IMR-90 (cell line): ENCODE measurements around the gene MYBPC3. TPM values are rescaled to one million over a fixed set of nuclear protein-coding genes. Genes with fewer than 3 reads are reported as not detected.

ENCODE experiments used
- ATAC-seq: fragments of 200-7000 bp; cut with Tn5 transposase; 2 replicates; pipeline ENCODE4 v1.9.1; 2020; ENCODE audit warnings: low read depth, mild to moderate bottlenecking, moderate library complexity
- BruUV-seq: library from RNA; stranded (reverse); fragments of 400-500 nt; replicated peaks from 2 replicates; lab custom pipeline; 2021; lab: Mats Ljungman, UMichigan
- CTCF ChIA-PET: fragments of 300-600 bp; formaldehyde crosslinking; extraction: SDS; loops from one replicate; lab custom pipeline; 2021; ENCODE audit warnings: antibody characterized with exemption; lab: Yijun Ruan, JAX
- POLR2A ChIA-PET: fragments of 300-600 bp; sonication (Branson Sonifier 250); formaldehyde crosslinking; loops from one replicate; lab custom pipeline; 2022; ENCODE audit warnings: antibody characterized with exemption; ENCODE audit not compliant: unreplicated experiment; lab: Charles Lee
- DNase-seq: peaks from one replicate; pipeline ENCODE4 v3.0.0; 2013
- H2AFZ ChIP-seq: replicated peaks from 2 replicates; pipeline ENCODE3; 2013; ENCODE audit warnings: low read length, mild to moderate bottlenecking; ENCODE audit not compliant: poor library complexity
- H2AK5ac ChIP-seq: 2 replicates; pipeline ENCODE4 v1.6.1; 2013; ENCODE audit warnings: low read depth, low read length, inconsistent platforms
- H2AK9ac ChIP-seq: replicated peaks from 2 replicates; pipeline ENCODE3; 2013; ENCODE audit warnings: mild to moderate bottlenecking, low read depth, low read length, moderate library complexity; ENCODE audit not compliant: poor library complexity
- H2BK120ac ChIP-seq: 2 replicates; pipeline ENCODE4 v1.6.1; 2013; ENCODE audit warnings: low read depth, low read length, inconsistent platforms
- H2BK15ac ChIP-seq: 3 replicates; pipeline ENCODE4 v1.6.1; 2013; ENCODE audit warnings: low read depth, low read length, inconsistent platforms
- H2BK20ac ChIP-seq: 2 replicates; pipeline ENCODE4 v1.6.1; 2013; ENCODE audit warnings: low read depth, mild to moderate bottlenecking, inconsistent platforms, low read length, moderate library complexity
- H2BK5ac ChIP-seq: 2 replicates; pipeline ENCODE4 v1.6.1; 2013; ENCODE audit warnings: mild to moderate bottlenecking, low read depth, low read length, inconsistent platforms; ENCODE audit not compliant: poor library complexity, severe bottlenecking
- H3K14ac ChIP-seq: replicated peaks from 2 replicates; pipeline ENCODE4 v1.6.1; 2013; ENCODE audit warnings: low read depth, low read length, inconsistent platforms
- H3K18ac ChIP-seq: 2 replicates; pipeline ENCODE4 v1.6.1; 2013; ENCODE audit warnings: low read depth, low read length, control low read depth
- H3K23ac ChIP-seq: 2 replicates; pipeline ENCODE4 v1.6.1; 2013; ENCODE audit warnings: low read depth, low read length, inconsistent platforms
- H3K27ac ChIP-seq: 2 replicates; pipeline ENCODE4 v1.5.1; 2013; ENCODE audit warnings: mild to moderate bottlenecking, control low read depth, low read length; ENCODE audit not compliant: insufficient read depth
- H3K27me3 ChIP-seq: 2 replicates; pipeline ENCODE4 v1.6.1; 2013; ENCODE audit warnings: low read length; ENCODE audit not compliant: control insufficient read depth, insufficient read depth
- H3K36me3 ChIP-seq: 2 replicates; pipeline ENCODE4 v1.6.1; 2013; ENCODE audit warnings: low read length, mixed read lengths; ENCODE audit not compliant: control insufficient read depth, insufficient read depth
- H3K4ac ChIP-seq: 2 replicates; pipeline ENCODE4 v1.6.1; 2013; ENCODE audit warnings: low read depth, low read length, inconsistent platforms
- H3K4me1 ChIP-seq: 2 replicates; pipeline ENCODE4 v1.6.1; 2013; ENCODE audit warnings: low read length, mixed read lengths; ENCODE audit not compliant: control insufficient read depth, insufficient read depth
- H3K4me2 ChIP-seq: 2 replicates; pipeline ENCODE4 v1.6.1; 2013; ENCODE audit warnings: low read depth, mild to moderate bottlenecking, control low read depth, low read length, moderate library complexity
- H3K4me3 ChIP-seq: 2 replicates; pipeline ENCODE4 v1.5.1; 2013; ENCODE audit warnings: low read depth, mild to moderate bottlenecking, control low read depth, low read length, moderate library complexity; ENCODE audit not compliant: insufficient read depth
- H3K56ac ChIP-seq: 2 replicates; pipeline ENCODE4 v1.6.1; 2013; ENCODE audit warnings: low read length, inconsistent platforms; ENCODE audit not compliant: insufficient read depth; ENCODE audit errors: extremely low read depth
- H3K79me1 ChIP-seq, 2 experiments: 2 replicates each; pipeline ENCODE4 v1.6.1; 2013; ENCODE audit warnings: low read length in 2 of 2, inconsistent platforms in 1 of 2, low read depth in 1 of 2
- H3K9ac ChIP-seq: 2 replicates; pipeline ENCODE4 v1.6.1; 2013; ENCODE audit warnings: low read depth, low read length, control low read depth
- H3K9me1 ChIP-seq: 2 replicates; pipeline ENCODE4 v1.6.1; 2013; ENCODE audit warnings: low read length, inconsistent platforms; ENCODE audit not compliant: insufficient read depth
- H3K9me3 ChIP-seq: 2 replicates; pipeline ENCODE4 v1.6.1; 2013; ENCODE audit warnings: low read length; ENCODE audit not compliant: control insufficient read depth, insufficient read depth
- H4K20me1 ChIP-seq: 2 replicates; pipeline ENCODE4 v1.6.1; 2013; ENCODE audit warnings: low read length, inconsistent platforms; ENCODE audit not compliant: insufficient read depth
- H4K5ac ChIP-seq: 2 replicates; pipeline ENCODE4 v1.6.1; 2013; ENCODE audit warnings: mild to moderate bottlenecking, low read depth, low read length, control low read depth
- H4K8ac ChIP-seq, 2 experiments: 2 replicates each; pipeline ENCODE4 v1.6.1; 2013; ENCODE audit warnings: low read depth in 2 of 2, low read length in 2 of 2, control low read depth in 1 of 2, inconsistent platforms in 1 of 2
- H4K91ac ChIP-seq: 2 replicates; pipeline ENCODE4 v1.6.1; 2013; ENCODE audit warnings: low read depth, low read length, inconsistent platforms; ENCODE audit not compliant: insufficient read depth
- BHLHE40 ChIP-seq: fragments of 150-350 bp; IDR thresholded peaks from 2 replicates; pipeline ENCODE4 v1.6.1; 2016; ENCODE audit warnings: mild to moderate bottlenecking, low read depth, low read length
- RCOR1 ChIP-seq: IDR thresholded peaks from 2 replicates; pipeline ENCODE4 v1.6.1; 2012; ENCODE audit warnings: mild to moderate bottlenecking, low read length, improper control_type of control experiment; ENCODE audit not compliant: insufficient replicate concordance
- WGBS, 2 experiments: methylation state at CpG; one replicate each; pipeline versions ENCODE4 v1.1.5 to v1.1.7; 2013; ENCODE audit warnings: missing lambda C conversion rate in 2 of 2; ENCODE audit not compliant: insufficient read length in 1 of 2; ENCODE audit errors: extremely low coverage in 2 of 2; 5-methylcytosine and 5-hydroxymethylcytosine counted together
- dilution Hi-C: fragments of 300-500 bp; cut with HindIII; formaldehyde crosslinking; loops from one replicate; pipeline ENCODE4 v1.14.3; 2018; ENCODE audit warnings: low sequenced_read_pairs; ENCODE audit not compliant: unreplicated experiment
- in situ Hi-C: fragments of 300-500 bp; cut with MboI; formaldehyde crosslinking; loops from 3 replicates; pipeline ENCODE4 v1.14.3; 2019; ENCODE audit warnings: low sequenced_read_pairs, inconsistent platforms, mixed read lengths
- intact Hi-C: fragments of 100-400 bp; cut with micrococcal nuclease; formaldehyde crosslinking; loops from 2 replicates; pipeline ENCODE4 v1.10.0; 2022
- polyA plus RNA-seq, 3 experiments: library from polyadenylated mRNA; depleted of rRNA; stranded (reverse); fragments of >200 nt; gene quantifications; 2 replicates each; pipeline ENCODE4 v1.2.3, GENCODE V29; 2012; ENCODE audit warnings: low replicate concordance in 1 of 3
- total RNA-seq: library from RNA; depleted of rRNA; stranded (reverse); fragments of >200 nt; gene quantifications from 2 replicates; pipeline ENCODE4 v1.2.3, GENCODE V29; 2012

The MYBPC3 gene
- total and polyA plus RNA-seq, 2 of the 4 experiments (the other 2 are of a cell fraction), result not detected

DNA sequence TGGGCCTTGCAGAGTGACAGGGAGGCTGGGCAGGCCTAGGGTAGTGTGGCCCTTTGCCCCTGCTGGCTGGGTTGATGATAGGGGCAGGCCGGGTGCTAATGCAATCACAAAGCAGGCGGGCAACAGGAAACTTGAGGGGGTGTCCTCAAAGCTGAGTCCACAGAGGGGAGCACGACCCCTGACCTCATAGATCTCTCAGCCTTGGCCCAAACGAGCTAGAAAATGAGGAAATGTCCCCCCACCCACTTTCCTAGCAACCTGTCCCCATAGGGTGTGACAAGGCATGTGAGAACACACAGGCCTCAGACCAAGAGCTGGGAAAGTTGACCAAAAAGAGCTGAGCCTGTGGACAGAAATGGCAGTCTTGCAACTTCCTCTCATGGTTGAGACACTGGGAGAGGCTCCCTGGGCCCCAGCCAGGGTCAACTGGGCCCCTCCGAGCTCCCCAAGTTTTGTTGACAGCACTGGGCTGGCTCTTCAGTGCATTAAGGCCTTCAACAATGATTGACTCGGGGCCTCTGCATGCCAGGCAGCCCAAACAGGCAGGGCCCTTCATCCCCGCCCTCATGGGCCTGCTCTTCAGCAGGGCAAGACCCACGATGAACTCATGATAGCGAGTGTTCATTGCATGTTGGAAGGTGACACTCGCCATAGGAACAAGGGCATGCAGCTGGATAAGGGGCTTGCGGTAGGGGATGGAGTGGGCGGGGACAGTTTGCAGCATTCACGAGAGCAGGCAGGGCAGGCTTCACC, 35.6 kb upstream of the MYBPC3 start:
- no peak overlapping the region for H4K8ac ChIP-seq
- ChIA-PET CTCF (interaction anchor here (0.6 to 1.4 kb wide), 3 partner anchors 14 to 168 kb away, joined by 5 to 8 read pairs (median 6); no protein-coding TSS in a partner anchor), POLR2A (no interaction called here)
- H3K23ac ChIP-seq, result no peak overlapping the region
- H2BK15ac ChIP-seq, result no peak overlapping the region
- 70% methylated on average over 6 of the region's 13 CpGs; no CpG with 5 or more reads in 1 of the 2 experiments for WGBS, 2 experiments
- no peak overlapping the region for H4K5ac ChIP-seq
- BruUV-seq, result no TSS peak
- H3K56ac ChIP-seq, result no peak overlapping the region
- no peak overlapping the region for H3K4me3 ChIP-seq
- no peak overlapping the region for H3K4ac ChIP-seq
- in situ Hi-C loops (no loop called here), intact Hi-C loops (no loop called here), dilution Hi-C loops (no loop called here)
- no peak overlapping the region for H2AFZ ChIP-seq
- DNase-seq (no peak), ATAC-seq (no peak)
- H2BK5ac ChIP-seq, result no peak overlapping the region
- no peaks in the 10 kb centered on the region for H3K36me3 ChIP-seq
- H2BK20ac ChIP-seq, result no peak overlapping the region
- no peak overlapping the region for H3K4me2 ChIP-seq
- no peak overlapping the region for H2BK120ac ChIP-seq
- H3K9me3 ChIP-seq, result no peaks in the 10 kb centered on the region
- no peak overlapping the region for H3K9ac ChIP-seq
- no peak overlapping the region for H3K14ac ChIP-seq
- peaks cover 2% of the 10 kb centered on the region; the same call in 1 of the 2 replicates for H3K27me3 ChIP-seq
- H2AK5ac ChIP-seq, result no peak overlapping the region
- no peaks in the 10 kb centered on the region; the same call in 1 of the 2 replicates for H3K4me1 ChIP-seq
- no peak overlapping the region for H3K18ac ChIP-seq
- H4K20me1 ChIP-seq, result no peaks in the 10 kb centered on the region
- no peak overlapping the region for H3K27ac ChIP-seq
- no peak overlapping the region for H4K91ac ChIP-seq
- TF ChIP-seq RCOR1 (no peak), BHLHE40 (no peak)
- no peaks in the 10 kb centered on the region for H3K9me1 ChIP-seq
- H2AK9ac ChIP-seq, result no peak overlapping the region
- no peaks in the 10 kb centered on the region for H3K79me1 ChIP-seq
